Activated CD8-positive, alpha-beta memory T cell treated with anti-CD3 and anti-CD28 coated beads for 36 hours (primary cell): ENCODE results near the gene RBM20. TPM values are rescaled to one million over a fixed set of nuclear protein-coding genes. Genes with fewer than 3 reads are reported as not detected.

ENCODE experiments used
- CTCF ChIA-PET: fragments of 350-600 bp; sonication (Branson Sonifier 250); formaldehyde crosslinking; loops from one replicate; lab custom pipeline; 2021; ENCODE audit warnings: antibody characterized with exemption; lab: Charles Lee
- POLR2A ChIA-PET: fragments of 350-600 bp; sonication (Branson Sonifier 250); formaldehyde crosslinking; loops from one replicate; lab custom pipeline; 2021; ENCODE audit warnings: antibody characterized with exemption; lab: Charles Lee
- total RNA-seq, 2 experiments: library from RNA; stranded (reverse); gene quantifications; one replicate each; pipeline ENCODE4 v1.2.3, GENCODE V29; 2021

Gene RBM20
- total RNA-seq, 2 experiments from 2014 or later = 0.15 to 0.42 TPM

DNA sequence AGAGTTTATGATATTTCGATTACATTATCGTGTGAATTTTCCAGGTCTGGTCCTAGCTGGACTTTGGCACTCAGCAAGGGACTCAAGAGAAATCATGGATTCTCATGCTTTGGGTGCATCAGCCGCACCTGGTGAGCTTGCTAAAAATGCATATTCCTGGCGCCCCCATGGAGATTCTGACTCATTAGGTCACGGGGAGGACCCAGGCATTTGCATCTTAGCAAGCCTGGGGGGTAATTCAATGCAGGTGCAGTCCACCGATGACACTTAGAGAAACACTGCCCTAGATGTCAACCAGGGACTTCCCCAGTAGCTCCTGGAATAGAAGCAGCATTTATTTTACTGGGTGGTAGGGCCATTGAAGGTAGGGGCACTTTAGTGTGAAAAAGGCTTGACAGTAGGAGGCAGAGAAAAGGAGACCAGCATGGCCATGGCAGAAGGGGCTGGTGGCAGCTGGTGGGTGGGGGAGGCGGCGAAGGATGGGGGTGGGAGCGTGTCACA, 197.7 kb downstream of the RBM20 start:
- POLR2A ChIA-PET = no interaction called here

DNA sequence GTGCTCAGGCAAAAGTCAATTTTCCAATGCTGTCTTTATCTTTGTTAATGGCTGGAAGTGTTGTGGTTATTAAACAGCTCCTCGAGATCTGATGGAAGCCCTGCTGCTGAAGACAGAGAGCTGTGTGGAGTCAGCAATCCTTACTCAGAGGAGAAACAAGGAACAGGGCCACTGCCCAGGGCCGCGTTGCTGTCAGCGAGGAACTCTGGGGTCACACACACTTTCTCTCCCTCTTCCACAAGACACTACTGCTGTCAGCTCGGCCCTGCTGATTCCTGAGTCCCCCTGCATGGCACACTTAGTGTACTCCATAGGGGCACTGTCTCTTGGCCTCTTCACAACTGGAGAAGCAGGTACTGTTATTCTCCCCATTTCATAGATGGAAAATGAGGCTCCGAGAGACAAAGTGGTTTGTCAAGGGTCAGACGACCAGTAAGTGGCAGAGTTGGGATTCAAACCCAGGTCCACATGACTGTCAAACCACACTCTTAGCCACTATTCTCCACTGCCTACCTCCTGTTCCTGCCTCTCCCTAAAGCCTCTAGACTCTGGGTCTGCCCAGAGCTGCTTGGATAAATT, 198.3 kb downstream of the RBM20 start:
- CTCF ChIA-PET = no interaction called here
- POLR2A ChIA-PET = interaction anchor here (0.9 to 1.5 kb wide), 2 partner anchors 26 to 77 kb away, joined by 3 read pairs; partner anchors contain the start of genes BBIP1 and SHOC2

More for the DNA sequence above, 197.7 kb downstream of the RBM20 start:
- CTCF ChIA-PET = no interaction called here

DNA sequence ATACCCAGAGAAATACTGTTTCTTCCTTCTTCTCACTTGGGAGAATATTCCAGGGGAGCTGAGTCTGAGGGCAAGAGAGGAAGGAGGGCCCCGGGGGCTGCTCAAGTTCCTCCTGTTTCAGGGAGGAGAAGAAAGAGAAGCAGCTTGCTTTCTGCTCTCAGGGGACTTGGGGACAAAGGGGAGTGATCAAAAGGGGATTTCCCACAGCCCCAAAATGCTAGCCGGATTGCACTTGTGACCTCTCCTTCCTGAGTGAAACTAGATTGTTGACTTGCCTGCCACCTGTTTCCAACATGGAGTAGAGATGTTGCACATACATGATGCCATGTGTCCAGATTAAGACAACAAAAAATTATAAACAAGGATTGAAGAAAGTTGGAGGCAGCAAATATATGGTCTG, 198.9 kb downstream of the RBM20 start:
- POLR2A ChIA-PET = interaction anchor here (0.9 to 1.5 kb wide), 2 partner anchors 26 to 76 kb away, joined by 3 read pairs; partner anchors contain the start of genes BBIP1 and SHOC2

DNA sequence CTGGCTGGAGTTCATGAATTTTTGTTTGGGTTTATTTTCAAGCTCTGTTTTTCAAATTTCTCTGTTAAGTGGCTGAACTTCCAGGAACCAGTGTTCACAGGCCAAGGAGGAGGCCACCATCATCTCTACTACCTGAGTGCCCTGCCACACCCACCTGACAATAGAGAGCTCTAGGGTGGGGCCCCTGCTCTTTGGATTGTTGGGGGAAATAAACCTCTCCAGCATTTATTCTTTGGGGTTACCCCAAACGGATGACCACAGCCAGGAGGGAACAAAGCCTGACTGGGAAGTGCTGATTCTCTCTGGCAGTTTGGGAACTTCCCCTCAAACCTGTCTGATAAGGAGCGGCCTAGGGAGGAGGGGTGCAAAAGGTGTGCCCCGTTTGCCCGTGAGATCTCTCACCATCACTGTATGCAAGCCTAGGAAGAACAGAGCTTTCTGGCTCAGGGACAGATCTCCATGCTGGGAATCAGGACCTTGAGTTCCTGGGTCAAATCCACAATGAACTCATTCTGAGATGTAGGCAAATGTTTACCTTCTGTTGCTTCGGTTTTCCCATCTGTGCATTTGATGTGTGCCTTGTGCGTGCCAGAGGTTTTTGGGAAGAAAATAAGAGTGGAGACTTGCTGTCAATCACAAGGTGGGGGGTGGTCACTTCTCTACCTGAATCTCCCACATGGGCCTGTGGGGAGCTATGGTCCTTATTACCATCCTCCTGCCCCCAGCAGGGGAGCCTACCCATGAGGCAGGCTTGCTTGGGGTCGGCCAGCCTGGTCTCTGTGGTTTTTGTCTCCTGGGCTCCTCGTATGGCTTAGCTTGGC, 199.9 kb downstream of the RBM20 start:
- ChIA-PET POLR2A (interaction anchor here (1.5 kb wide), 1 partner anchor 75 kb away, joined by 3 read pairs; the partner anchor contains the start of genes BBIP1 and SHOC2), CTCF (interaction anchor here (1.3 to 1.8 kb wide), 4 partner anchors 9 to 37 kb away, joined by 3 to 8 read pairs (median 4); no protein-coding TSS in a partner anchor)

More for the DNA sequence above, 198.9 kb downstream of the RBM20 start:
- CTCF ChIA-PET = interaction anchor here (1.6 to 1.8 kb wide), 2 partner anchors 10 to 15 kb away, joined by 5 to 8 read pairs; no protein-coding TSS in a partner anchor

DNA sequence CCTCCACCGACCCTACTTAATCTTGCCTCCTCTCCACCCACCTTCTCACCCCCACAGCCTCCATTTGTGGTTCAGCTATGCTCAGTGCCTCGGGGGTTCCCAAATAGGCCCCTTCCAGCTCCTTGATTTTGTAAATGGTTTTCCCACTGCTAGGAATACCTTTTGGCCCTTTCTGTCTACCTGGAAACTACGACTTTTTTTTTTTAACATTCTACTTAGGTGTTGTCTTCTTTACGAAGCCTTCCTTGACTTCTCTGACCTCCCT, 200.4 kb downstream of the RBM20 start:
- CTCF ChIA-PET = interaction anchor here (1.3 to 1.8 kb wide), 4 partner anchors 9 to 38 kb away, joined by 3 to 8 read pairs (median 4); no protein-coding TSS in a partner anchor
- POLR2A ChIA-PET = no interaction called here

DNA sequence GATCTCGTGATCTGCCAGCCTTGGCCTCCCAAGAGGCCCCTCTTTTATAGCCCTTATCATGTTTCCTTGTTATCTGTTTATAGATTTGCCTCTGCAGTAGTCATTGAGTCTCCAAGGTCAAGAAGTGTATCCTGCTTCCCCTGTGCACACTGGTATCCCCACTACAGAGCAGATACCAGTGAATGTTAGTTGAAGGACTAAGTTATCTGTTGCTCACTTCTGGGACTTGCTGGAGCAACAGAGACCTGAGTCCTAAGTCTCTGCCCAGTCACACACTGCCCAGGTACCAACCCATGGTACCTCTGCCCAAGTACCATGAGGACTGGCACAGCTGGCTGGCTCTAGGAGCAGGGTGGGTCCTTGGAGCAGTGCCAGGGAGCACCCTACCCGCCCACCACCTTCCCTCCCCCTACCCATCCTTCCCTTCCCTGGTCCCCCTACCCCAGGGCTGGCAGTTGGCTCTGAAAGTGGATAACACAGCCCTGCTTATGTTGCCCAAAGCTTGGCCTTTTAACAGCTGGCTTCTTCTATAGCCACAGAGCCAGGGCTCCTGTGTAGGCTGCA, 201.1 kb downstream of the RBM20 start:
- CTCF ChIA-PET = no interaction called here
- POLR2A ChIA-PET = no interaction called here

DNA sequence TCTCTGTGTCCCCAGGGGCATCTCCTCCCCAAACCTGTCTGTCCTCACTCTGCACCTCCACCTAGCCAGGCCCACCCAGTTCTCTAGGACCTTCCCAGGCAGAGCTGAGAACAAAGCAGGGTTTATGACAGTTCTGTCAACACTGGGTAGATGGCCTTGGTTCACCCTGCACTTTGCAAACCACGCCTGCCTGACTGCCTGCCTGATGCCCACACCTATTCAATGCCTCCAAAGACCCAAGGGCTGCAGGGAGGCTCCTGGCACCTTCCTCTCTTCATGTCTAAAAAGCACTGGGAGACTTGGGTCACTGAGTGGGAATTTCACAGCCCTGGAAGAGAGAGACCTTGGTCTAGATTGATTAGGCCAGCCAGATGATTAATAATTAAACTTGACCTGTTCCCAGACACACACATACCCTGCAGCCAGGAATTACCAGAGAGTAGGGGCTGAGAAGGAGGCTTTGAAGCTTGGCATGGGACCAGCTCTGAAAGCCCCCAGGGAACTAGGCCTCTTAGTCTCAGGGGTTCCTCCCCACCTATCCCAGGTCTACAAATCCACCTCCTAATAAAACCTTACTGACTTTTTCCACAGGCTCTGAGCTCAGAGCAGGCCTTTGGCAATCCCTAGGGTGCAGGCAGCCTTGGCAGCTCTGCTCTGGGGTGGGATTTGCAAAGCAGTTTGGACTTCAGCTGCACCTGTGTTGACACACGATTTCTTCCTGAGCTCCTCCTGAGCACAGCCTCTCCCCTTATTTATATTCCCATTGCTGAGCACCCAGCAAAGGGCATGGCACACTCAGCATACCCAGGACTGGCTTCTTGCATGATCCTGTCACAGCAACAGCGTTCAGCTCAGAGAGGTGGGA, 201.9 kb downstream of the RBM20 start:
- ChIA-PET CTCF (interaction anchor here (0.7 to 1.1 kb wide), 2 partner anchors 9 to 228 kb away, joined by 3 read pairs; no protein-coding TSS in a partner anchor), POLR2A (interaction anchor here (0.8 kb wide), 1 partner anchor 17 kb away, joined by 3 read pairs; no protein-coding TSS in a partner anchor)

DNA sequence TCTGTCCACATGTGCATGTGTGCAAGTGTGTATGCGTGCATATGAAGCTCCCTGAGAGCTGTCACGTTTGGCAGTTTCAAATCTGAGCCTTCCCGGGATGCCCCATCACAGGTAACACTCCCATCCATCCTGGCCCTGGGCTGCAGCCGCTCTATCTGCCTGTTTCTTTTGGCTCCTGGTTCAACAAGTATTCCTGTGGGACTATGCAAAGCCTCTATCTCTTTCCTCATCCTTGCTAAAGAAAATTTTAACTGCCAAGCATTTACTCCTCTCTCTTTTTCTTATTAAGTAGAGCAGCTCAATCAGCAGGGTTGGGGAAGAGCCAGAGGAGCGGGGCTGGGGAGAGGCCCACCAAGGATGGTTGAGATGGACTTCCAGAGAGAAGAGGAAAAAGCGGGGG, 203.2 kb downstream of the RBM20 start:
- CTCF ChIA-PET = no interaction called here
- POLR2A ChIA-PET = no interaction called here

DNA sequence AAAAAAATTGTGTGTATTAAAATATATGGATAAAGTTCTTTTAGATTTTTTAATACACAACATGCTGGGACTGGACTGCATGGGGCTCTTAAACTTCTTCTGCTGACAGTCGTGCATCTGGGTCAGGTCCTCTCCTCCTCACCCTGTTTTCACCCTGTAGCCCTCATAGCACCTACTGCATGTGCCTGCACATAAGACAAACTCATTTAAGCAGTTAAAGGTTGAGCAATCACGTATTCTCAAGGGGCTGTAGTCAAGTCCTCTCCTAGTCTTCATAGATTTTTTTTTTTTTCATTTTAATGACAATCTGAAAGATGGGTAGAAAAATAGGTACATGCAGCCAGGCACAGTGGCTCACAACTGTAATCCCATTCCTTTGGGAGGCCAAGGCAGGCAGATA, 204.0 kb downstream of the RBM20 start:
- CTCF ChIA-PET = no interaction called here
- POLR2A ChIA-PET = no interaction called here

DNA sequence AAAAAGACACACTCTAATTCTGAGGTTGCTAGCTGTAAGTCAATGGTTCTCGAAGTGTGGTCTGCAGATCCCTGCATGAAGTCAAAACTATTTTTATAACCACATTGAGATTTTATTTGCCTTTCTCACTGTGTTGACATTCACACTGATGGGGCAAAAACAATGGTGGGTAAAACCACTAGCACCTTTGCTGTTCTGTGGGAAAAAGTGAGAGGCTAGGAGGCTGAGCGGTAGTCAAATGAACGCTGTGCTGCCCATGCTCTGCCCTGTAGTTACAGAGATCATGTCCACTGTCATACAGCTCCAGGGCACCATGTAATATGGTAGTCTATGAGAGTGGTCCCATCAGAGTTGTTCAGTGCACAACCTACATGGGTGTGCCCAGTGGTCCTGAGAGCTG, 206.0 kb downstream of the RBM20 start:
- ChIA-PET POLR2A (interaction anchor here (1.0 kb wide), 1 partner anchor 69 kb away, joined by 3 read pairs; the partner anchor contains the start of gene BBIP1), CTCF (interaction anchor here (0.8 to 1.0 kb wide), 2 partner anchors 14 to 20 kb away, joined by 3 read pairs; no protein-coding TSS in a partner anchor)

DNA sequence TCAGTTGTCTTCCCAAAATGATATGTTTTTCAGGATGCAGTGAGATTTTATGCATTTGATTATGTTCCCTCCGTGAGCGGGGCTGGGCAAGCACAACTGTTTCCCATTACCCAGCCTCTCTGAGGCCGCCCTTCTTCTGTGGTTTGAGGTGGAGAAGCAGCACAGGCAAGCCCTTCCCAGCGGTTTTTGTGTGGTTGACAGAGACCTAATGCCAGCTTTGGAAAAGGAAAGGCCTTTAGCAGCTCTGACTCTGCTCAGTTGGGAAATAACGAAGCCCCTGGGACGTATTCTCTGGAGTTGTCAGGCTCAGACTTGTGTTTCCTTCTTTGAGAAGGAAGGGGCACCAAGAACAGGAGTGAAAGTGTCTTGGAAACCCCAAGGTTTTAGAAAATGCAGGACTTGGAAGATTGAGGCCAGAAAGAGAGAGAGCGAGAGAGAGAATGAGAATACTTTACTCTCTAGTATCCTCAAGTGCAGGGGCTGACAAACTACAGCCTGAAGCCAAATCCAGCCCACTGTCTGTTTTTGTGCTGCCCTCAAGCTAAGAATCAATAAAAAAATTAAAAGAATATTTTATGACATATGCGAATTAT, 207.0 kb downstream of the RBM20 start:
- POLR2A ChIA-PET = no interaction called here
- CTCF ChIA-PET = interaction anchor here (0.8 to 1.5 kb wide), 3 partner anchors 13 to 20 kb away, joined by 3 to 4 read pairs (median 3); partner anchors contain the start of gene PDCD4

DNA sequence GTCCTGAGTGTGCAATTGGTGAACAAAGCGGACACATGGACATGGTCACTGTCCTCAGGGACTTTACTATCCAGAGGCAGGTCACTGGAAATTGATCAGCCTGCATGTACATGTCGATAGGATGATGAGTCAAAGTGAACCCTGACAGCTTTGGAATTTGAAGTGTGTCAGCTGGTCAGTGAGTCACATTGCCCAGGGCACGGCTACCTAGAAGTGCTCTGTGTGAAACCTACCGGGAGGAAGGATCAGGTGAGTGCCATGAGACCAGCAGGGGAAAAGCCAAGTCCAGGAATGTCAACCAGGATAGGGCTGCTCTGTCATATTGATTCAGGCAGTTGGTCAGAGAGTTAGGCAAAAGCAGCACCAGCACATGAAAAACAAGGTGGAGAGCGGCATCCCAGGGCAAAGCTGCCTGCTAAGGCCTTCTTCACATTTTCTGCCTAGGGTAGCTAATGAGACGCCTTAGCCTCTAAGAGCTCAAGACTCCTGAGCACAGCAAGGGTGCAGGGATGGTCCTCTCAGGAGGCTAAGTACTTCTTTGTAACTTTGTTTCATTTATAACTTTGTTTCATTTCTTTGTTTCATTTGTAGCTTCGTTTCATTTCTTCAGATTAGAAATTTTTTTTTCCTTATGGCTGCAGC, 208.2 kb downstream of the RBM20 start:
- ChIA-PET POLR2A (interaction anchor here (0.6 kb wide), 1 partner anchor 39 kb away, joined by 10 read pairs; no protein-coding TSS in a partner anchor), CTCF (interaction anchor here (0.6 to 1.9 kb wide), 5 partner anchors 8 to 45 kb away, joined by 3 to 8 read pairs (median 3); no protein-coding TSS in a partner anchor)

DNA sequence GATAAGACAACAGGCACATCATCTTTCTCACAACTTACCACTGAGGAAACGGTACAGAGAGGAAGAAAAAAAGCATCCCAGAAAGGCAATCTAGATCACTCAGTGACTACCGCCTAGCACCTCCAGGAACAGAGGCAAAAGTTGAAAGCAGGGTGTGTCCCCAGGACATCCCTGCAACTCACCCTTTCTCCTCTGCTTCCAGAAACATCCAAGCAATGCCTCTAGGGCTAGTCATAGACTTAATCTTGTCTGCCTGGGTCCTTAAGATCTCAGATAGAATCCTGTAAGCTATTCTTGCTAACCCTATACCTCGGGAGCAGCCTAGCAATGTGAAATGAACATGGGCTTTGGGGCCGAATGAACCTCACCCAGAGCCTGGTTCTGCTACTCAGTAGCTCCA, 208.8 kb downstream of the RBM20 start:
- ChIA-PET CTCF (interaction anchor here (1.0 to 1.9 kb wide), 3 partner anchors 9 to 13 kb away, joined by 3 to 8 read pairs (median 4); no protein-coding TSS in a partner anchor), POLR2A (no interaction called here)

DNA sequence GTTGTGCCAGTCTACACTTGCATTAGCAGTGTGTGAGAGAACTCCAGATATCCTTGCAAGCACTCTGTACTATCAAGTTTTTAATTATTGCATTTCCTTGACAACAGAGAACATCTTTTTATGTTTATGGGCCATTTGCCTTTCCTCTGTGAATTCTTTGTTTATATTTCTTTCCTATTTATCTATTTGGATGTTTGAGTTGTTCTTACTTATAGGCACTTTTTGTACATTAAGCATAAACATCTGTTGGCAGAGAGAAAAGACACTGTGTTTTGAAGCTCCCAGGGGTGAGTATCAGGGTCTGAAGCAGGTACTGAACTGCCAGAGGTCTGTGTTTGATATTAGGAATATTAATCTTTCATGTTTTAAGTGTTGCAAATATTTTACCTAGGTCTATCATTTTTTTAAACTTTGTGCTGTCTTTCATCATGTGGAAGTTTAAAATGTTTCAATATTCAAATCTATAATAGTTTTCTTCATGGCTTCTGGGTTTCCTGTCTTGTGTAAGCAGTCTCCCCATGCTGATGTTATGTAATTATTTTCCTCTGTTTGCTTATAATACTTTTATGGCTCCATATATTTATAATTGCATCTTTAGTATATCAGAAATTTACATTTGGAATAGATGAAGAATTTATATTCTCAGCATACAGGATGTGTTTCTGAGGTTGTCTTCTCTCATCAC, 209.9 kb downstream of the RBM20 start:
- ChIA-PET POLR2A (no interaction called here), CTCF (interaction anchor here (0.5 to 1.9 kb wide), 3 partner anchors 10 to 35 kb away, joined by 3 to 8 read pairs (median 4); no protein-coding TSS in a partner anchor)

DNA sequence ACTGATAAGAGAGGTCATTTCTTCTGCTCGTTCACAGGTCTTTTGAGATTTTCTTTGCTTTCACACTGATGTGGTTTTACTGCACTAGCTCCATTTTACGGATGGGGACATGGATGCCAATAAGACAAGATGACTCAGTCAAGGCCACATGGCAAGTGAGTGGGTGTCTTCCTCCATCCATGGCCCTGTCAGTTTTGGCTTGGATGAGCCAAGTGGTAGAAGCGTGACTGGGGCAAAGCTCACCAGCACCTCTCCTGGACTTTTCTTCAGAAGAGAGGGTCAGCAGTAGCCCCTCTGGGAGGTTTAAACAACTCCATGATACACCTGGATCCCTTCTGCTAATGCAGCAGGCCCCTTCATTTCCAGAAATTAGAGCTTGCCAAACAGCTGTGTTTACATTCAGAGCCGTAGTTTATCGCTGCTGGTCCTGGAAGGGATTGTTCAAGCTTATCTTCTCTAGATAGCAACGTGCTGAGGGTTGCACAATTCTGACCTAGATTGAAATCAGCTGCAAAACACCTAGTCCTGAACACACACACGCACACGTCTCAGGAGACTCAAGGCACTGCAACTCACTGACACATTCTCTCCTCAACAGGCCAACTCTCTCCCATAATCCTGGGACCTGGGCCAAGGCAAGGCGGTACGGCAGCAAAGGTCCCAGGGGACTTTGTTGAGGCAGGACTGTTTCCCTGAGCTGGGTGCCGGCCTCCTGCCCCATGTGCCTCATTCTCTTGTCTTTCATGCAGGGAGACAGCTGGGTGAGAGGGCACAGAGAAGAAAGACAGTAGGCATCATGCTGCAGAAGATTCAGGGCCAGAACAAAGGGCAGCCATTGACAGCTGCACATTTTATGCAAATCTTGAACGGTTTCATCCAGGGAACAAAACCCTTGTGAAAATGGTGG, 213.4 kb downstream of the RBM20 start:
- POLR2A ChIA-PET = interaction anchor here (0.6 kb wide), 1 partner anchor 9 kb away, joined by 3 read pairs; no protein-coding TSS in a partner anchor

More for the DNA sequence above, 213.4 kb downstream of the RBM20 start:
- CTCF ChIA-PET = interaction anchor here (0.6 to 1.4 kb wide), 2 partner anchors 8 to 10 kb away, joined by 3 read pairs; no protein-coding TSS in a partner anchor
